Ectodermal cell (in vitro differentiated cells): ENCODE results near the gene CNBD2.

Experiments used
- H3K27ac ChIP-seq: 2 replicates; pipeline ENCODE4 v1.7.0; 2013; ENCODE audit warnings: mild to moderate bottlenecking, low read depth, low read length; ENCODE audit not compliant: insufficient read depth, poor library complexity, severe bottlenecking
- H3K27me3 ChIP-seq: 2 replicates; pipeline ENCODE4 v1.7.0; 2013; ENCODE audit warnings: mild to moderate bottlenecking, low read length; ENCODE audit not compliant: insufficient read depth, control insufficient read depth, poor library complexity, severe bottlenecking
- H3K36me3 ChIP-seq: one replicate; pipeline ENCODE4 v1.7.0; 2013; ENCODE audit warnings: low read length; ENCODE audit not compliant: control insufficient read depth, insufficient read depth
- H3K4me1 ChIP-seq: one replicate; pipeline ENCODE4 v1.7.0; 2013; ENCODE audit warnings: low read length; ENCODE audit not compliant: control insufficient read depth, insufficient read depth
- H3K4me3 ChIP-seq: 2 replicates; pipeline ENCODE4 v1.7.0; 2013; ENCODE audit warnings: low read depth, low read length, control low read depth; ENCODE audit not compliant: insufficient read depth
- H3K9me3 ChIP-seq: 2 replicates; pipeline ENCODE4 v1.7.0; 2013; ENCODE audit warnings: mild to moderate bottlenecking, low read length, moderate library complexity; ENCODE audit not compliant: control insufficient read depth
- WGBS, 2 experiments: methylation state at CpG; one replicate each; pipeline ENCODE4 v1.1.7; 2013; ENCODE audit warnings: missing lambda C conversion rate in 2 of 2; 5-methylcytosine and 5-hydroxymethylcytosine counted together

The CNBD2 gene

GRCh38 chr20:35972462-35972861 lies 4.1 kb downstream of the CNBD2 start:
- Histone ChIP-seq H3K9me3 (no peaks in the 10 kb centered on the region), H3K27ac (no peak overlapping the region), H3K27me3 (no peaks in the 10 kb centered on the region), H3K4me3 (no peak overlapping the region), H3K36me3 (no peaks in the 10 kb centered on the region), H3K4me1 (no peaks in the 10 kb centered on the region)
- WGBS, 2 experiments: 91 to 95% methylated on average over 4 of the region's 4 CpGs

GRCh38 chr20:35974256-35974655 lies 5.9 kb downstream of the CNBD2 start:
- WGBS, 2 experiments: 87 to 88% methylated on average over 4 of the region's 4 CpGs
- no peak overlapping the region for H3K27ac ChIP-seq
- no peaks in the 10 kb centered on the region for H3K4me1 ChIP-seq
- H3K36me3 ChIP-seq: no peaks in the 10 kb centered on the region
- H3K9me3 ChIP-seq: no peaks in the 10 kb centered on the region
- H3K4me3 ChIP-seq: no peak overlapping the region
- no peaks in the 10 kb centered on the region for H3K27me3 ChIP-seq

- no peaks in the 10 kb centered on the region for H3K27me3 ChIP-seq
- no peaks in the 10 kb centered on the region for H3K4me1 ChIP-seq
- H3K4me3 ChIP-seq: no peak overlapping the region
- H3K9me3 ChIP-seq: no peaks in the 10 kb centered on the region
- no peak overlapping the region for H3K27ac ChIP-seq
- no peaks in the 10 kb centered on the region for H3K36me3 ChIP-seq
- 80 to 82% methylated on average over 9 of the region's 9 CpGs for WGBS, 2 experiments
Observed at GRCh38 chr20:35975576-35976373, 7.4 kb downstream of the CNBD2 start.

- Histone ChIP-seq H3K36me3 (no peaks in the 10 kb centered on the region), H3K4me3 (no peak overlapping the region), H3K4me1 (no peaks in the 10 kb centered on the region), H3K27me3 (no peaks in the 10 kb centered on the region), H3K27ac (no peak overlapping the region), H3K9me3 (no peaks in the 10 kb centered on the region)
- WGBS, 2 experiments: 89 to 96% methylated on average over 9 of the region's 9 CpGs
Observed at GRCh38 chr20:35978041-35978513, 9.7 kb downstream of the CNBD2 start.

- Histone ChIP-seq H3K36me3 (no peaks in the 10 kb centered on the region), H3K4me1 (no peaks in the 10 kb centered on the region), H3K27ac (no peak overlapping the region), H3K4me3 (no peak overlapping the region), H3K27me3 (no peaks in the 10 kb centered on the region), H3K9me3 (no peaks in the 10 kb centered on the region)
- WGBS, 2 experiments: 82 to 87% methylated on average over 5 of the region's 5 CpGs
Observed at GRCh38 chr20:35979544-35979943, 11.2 kb downstream of the CNBD2 start.

- WGBS, 2 experiments: 72 to 79% methylated on average over 3 of the region's 3 CpGs
- H3K27ac ChIP-seq: no peak overlapping the region
- no peaks in the 10 kb centered on the region for H3K9me3 ChIP-seq
- H3K4me3 ChIP-seq: no peak overlapping the region
- no peaks in the 10 kb centered on the region for H3K36me3 ChIP-seq
- no peaks in the 10 kb centered on the region for H3K4me1 ChIP-seq
- H3K27me3 ChIP-seq: no peaks in the 10 kb centered on the region
Observed at GRCh38 chr20:35981969-35982368, 13.6 kb downstream of the CNBD2 start.

GRCh38 chr20:35984382-35984781 lies 16.0 kb downstream of the CNBD2 start:
- Histone ChIP-seq H3K4me1 (no peaks in the 10 kb centered on the region), H3K27ac (no peak overlapping the region), H3K4me3 (no peak overlapping the region), H3K36me3 (no peaks in the 10 kb centered on the region), H3K27me3 (no peaks in the 10 kb centered on the region), H3K9me3 (no peaks in the 10 kb centered on the region)
- WGBS, 2 experiments: 89 to 91% methylated on average over 6 of the region's 6 CpGs

- H3K27ac ChIP-seq: no peak overlapping the region
- 86 to 98% methylated on average over 1 to 2 of the region's 2 CpGs for WGBS, 2 experiments
- H3K4me3 ChIP-seq: no peak overlapping the region
- no peaks in the 10 kb centered on the region for H3K27me3 ChIP-seq
- no peaks in the 10 kb centered on the region for H3K36me3 ChIP-seq
- no peaks in the 10 kb centered on the region for H3K9me3 ChIP-seq
- no peaks in the 10 kb centered on the region for H3K4me1 ChIP-seq
Observed at GRCh38 chr20:35985806-35986205, 17.4 kb downstream of the CNBD2 start.

GRCh38 chr20:35988910-35989463 lies 20.6 kb downstream of the CNBD2 start:
- Histone ChIP-seq H3K4me3 (no peak overlapping the region), H3K27me3 (no peaks in the 10 kb centered on the region), H3K9me3 (no peaks in the 10 kb centered on the region), H3K36me3 (no peaks in the 10 kb centered on the region), H3K27ac (no peak overlapping the region), H3K4me1 (no peaks in the 10 kb centered on the region)
- WGBS, 2 experiments: 92 to 93% methylated on average over 2 of the region's 2 CpGs

- 51 to 82% methylated on average over 1 to 3 of the region's 3 CpGs for WGBS, 2 experiments
- no peaks in the 10 kb centered on the region for H3K36me3 ChIP-seq
- no peaks in the 10 kb centered on the region for H3K4me1 ChIP-seq
- no peaks in the 10 kb centered on the region for H3K9me3 ChIP-seq
- no peaks in the 10 kb centered on the region for H3K27me3 ChIP-seq
- no peak overlapping the region for H3K27ac ChIP-seq
- H3K4me3 ChIP-seq: no peak overlapping the region
Observed at GRCh38 chr20:35991142-35991771, 22.9 kb downstream of the CNBD2 start.
